Mucosa of stomach (tissue), 1 donor: ENCODE data around the gene RASSF7.

Experiments used
- H3K27me3 ChIP-seq: one replicate; pipeline ENCODE4 v1.7.0; 2013; ENCODE audit warnings: mild to moderate bottlenecking, low read length; ENCODE audit not compliant: control insufficient read depth, insufficient read depth
- H3K36me3 ChIP-seq: one replicate; pipeline ENCODE4 v1.7.0; 2013; ENCODE audit warnings: low read length; ENCODE audit not compliant: control insufficient read depth, insufficient read depth
- H3K4me1 ChIP-seq: one replicate; pipeline ENCODE4 v1.7.0; 2013; ENCODE audit warnings: mild to moderate bottlenecking, low read length; ENCODE audit not compliant: control insufficient read depth, insufficient read depth
- H3K4me3 ChIP-seq: one replicate; pipeline ENCODE4 v1.7.0; 2013; ENCODE audit warnings: low read length
- H3K9ac ChIP-seq: one replicate; pipeline ENCODE4 v1.7.0; 2013; ENCODE audit warnings: mild to moderate bottlenecking, low read length, moderate library complexity
- H3K9me3 ChIP-seq: one replicate; pipeline ENCODE4 v1.7.0; 2013; ENCODE audit warnings: mild to moderate bottlenecking, low read length, moderate library complexity; ENCODE audit not compliant: control insufficient read depth
- donor health status: Pancreatic carcinoma.

RASSF7 gene

DNA sequence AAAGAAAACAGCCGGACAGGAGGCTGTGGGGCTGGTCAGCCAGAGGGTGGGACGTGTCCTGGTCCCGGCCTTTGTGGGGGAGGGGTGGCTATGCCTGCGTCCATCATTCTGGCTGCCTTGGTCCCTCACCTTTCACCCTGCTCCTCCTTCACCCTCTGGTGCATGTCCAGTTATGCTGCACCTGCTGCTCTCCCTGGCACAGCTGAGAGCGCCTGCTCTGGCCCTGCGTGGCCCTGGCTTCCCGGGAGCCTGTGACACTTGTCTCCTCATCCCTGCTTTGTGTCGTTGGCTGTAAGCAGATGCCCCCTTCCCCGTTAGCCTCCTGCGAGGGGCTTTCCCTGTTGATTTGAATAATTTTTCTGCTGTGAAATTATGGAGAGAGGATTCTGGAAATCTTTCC lies 32.1 kb downstream of the RASSF7 start:
- no peaks in the 10 kb centered on the region for H3K9me3 ChIP-seq
- H3K9ac ChIP-seq = no peak overlapping the region
- no peak overlapping the region for H3K4me3 ChIP-seq
- no peaks in the 10 kb centered on the region for H3K27me3 ChIP-seq
- H3K4me1 ChIP-seq = no peaks in the 10 kb centered on the region
- H3K36me3 ChIP-seq = peaks cover 4% of the 10 kb centered on the region

DNA sequence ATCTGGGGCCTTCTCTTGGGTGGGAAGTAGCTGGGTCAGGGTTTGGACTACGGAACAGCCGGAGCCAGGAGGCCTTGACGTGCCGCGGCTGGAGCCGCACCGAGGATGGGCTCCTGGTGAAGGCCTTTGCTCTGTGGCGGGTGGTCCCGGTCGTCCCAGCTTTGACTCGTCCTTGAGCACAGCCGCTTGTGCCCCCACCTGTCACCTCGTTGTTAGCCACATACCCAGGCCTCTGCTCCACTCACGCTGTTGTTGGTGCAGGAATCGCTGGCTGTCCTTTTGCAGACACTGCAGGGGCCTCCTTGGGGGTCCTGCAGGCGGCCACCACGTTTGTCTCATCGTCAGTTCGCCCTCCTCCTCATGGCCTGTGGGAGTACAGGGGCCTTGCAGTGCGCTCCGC lies 32.6 kb downstream of the RASSF7 start:
- no peak overlapping the region for H3K9ac ChIP-seq
- H3K4me1 ChIP-seq = no peaks in the 10 kb centered on the region
- H3K4me3 ChIP-seq = no peak overlapping the region
- no peaks in the 10 kb centered on the region for H3K27me3 ChIP-seq
- H3K36me3 ChIP-seq = peaks cover 4% of the 10 kb centered on the region
- H3K9me3 ChIP-seq = no peaks in the 10 kb centered on the region

DNA sequence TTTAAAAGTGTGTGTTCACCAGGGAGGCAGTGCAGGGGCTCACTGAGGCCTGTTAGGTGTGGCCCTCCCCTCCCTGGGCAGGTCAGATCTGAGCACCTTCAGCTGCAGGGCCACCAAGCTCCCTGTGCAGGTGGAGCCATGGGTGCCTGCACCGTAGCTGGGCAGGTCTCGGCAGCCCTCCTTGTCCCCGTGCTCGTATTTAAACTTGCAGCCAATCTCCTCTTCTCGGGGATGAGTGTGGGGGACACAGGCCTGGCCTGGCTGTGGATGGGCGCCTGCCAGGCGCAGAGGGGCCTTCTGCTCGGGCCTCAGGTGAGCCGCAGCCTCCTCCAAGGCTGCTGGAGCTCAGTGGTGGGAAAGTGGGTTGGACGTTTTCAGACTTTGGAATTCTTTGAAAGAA lies 34.6 kb downstream of the RASSF7 start:
- no peaks in the 10 kb centered on the region for H3K4me1 ChIP-seq
- H3K9me3 ChIP-seq = no peaks in the 10 kb centered on the region
- H3K36me3 ChIP-seq = peaks cover 11% of the 10 kb centered on the region
- H3K9ac ChIP-seq = no peak overlapping the region
- H3K27me3 ChIP-seq = no peaks in the 10 kb centered on the region
- H3K4me3 ChIP-seq = no peak overlapping the region

DNA sequence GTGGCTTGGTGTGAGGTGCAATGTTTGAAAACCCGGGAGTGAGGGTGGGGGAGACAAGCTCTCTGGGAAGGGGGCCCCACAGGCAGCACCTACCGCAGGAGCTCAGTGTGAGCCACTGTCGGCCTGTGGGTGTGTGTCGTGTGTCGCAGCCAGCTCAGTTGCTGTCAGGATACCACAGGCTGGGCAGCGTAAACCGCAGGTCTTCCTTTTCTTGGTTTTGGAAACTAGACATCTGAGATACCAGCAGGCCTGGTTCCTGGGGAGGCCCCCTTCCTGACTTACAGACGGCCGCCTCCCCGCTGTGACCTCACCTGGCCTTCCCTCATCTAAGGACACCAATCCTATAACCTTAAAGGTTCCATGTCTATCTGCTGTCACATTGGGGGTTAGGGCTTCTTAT lies 35.6 kb downstream of the RASSF7 start:
- no peaks in the 10 kb centered on the region for H3K4me1 ChIP-seq
- no peak overlapping the region for H3K4me3 ChIP-seq
- H3K9me3 ChIP-seq = no peaks in the 10 kb centered on the region
- no peak overlapping the region for H3K9ac ChIP-seq
- no peaks in the 10 kb centered on the region for H3K27me3 ChIP-seq
- peaks cover 11% of the 10 kb centered on the region for H3K36me3 ChIP-seq

DNA sequence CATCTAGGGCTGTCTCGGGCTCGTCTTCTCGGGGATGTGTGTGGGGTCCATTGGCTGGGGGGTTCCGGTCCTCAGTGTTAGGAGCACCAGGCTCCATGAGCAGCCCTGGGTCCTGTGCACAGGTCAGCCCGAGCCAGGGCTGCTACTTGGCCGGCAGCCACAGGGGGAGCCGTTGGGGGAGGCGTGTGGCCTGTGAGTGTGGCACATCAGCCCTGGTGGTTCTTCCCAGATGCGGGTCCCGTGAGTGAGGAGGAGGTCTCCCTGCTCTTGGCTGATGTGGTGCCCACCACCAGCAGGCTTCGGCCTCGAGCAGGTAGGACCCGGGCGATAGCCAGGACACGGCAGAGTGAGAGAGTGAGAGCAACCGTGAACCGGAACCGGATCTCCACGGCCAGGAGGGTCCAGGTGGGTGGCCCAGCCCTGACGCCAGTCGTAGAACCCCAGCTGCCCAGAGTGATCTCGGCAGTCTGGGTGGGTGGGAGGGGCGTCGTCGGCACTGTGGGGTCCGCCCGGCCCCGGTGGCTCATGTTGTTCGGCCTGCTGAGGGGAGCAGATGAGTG lies 36.5 kb downstream of the RASSF7 start:
- H3K9me3 ChIP-seq = no peaks in the 10 kb centered on the region
- peaks cover 11% of the 10 kb centered on the region for H3K36me3 ChIP-seq

DNA sequence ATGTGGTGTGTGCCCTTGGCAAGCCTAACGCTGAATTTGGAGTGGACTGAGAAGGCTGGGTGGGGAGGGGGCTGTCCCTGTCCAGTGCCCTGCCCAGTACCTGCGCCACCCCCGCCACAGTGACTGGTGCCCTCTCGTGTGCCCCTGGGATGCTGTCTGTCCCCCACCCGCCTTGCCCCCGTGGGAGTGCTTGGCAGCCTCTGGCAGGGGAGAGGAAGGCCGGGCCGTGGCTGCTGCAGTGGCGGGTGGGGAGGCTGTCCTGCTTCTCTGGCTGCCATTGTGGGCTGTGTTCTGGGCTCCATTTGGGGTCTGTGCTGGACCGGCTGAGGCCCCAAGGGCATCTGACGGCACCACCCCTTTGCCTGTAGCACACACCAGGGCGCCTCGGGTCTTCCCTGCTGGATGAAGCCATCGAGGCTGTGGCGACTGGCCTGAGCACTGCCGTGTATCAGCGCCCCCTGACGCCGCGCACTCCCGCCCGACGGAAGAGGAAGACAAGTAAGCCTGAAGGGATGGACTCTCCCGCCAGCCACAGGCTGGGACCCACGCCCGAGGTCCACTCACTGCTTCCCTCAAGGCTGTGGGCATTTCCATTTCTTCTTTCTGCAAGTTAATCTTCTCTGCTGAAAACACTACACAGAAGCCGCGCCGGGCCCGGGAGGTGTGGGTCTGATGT lies 37.4 kb downstream of the RASSF7 start:
- Histone ChIP-seq H3K9ac (no peak overlapping the region), H3K9me3 (no peaks in the 10 kb centered on the region), H3K36me3 (peaks cover 11% of the 10 kb centered on the region)

More for the DNA sequence above, 36.5 kb downstream of the RASSF7 start:
- Histone ChIP-seq H3K4me1 (no peaks in the 10 kb centered on the region), H3K9ac (no peak overlapping the region), H3K4me3 (no peak overlapping the region), H3K27me3 (no peaks in the 10 kb centered on the region)

DNA sequence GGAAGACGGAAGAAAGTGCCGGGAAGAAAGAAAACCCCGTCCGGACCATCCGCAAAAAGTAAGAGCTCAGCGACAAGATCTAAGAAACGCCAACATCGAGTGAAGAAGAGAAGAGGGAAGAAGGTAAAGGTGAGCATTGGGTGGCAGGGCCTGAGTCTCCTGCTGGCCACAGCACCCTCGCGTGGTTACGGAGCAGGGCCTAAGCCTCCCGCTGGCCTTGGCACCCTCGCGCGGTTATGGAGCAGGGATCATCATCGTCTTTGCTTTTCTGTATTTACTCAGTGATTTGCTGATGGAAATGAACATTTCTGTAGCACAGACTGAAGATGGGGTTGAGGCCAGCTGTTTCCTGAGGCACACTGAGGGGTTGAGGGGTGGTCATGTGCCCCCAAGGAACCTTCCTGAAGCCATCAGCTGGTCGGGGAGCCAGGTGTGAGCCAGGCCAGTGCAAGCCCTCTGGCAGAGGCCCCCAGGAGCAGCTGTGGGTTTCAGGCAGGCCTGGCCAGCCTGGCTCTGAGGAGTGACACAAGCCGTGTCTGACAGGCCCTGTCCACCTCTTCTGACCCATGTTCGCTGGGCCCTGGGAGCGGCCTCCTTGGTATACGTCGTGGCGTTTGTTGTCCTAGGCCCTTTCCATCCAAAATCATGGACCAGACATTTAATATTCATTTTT lies 40.9 kb downstream of the RASSF7 start:
- peaks cover 18% of the 10 kb centered on the region for H3K36me3 ChIP-seq
- no peak overlapping the region for H3K4me3 ChIP-seq
- no peaks in the 10 kb centered on the region for H3K27me3 ChIP-seq
- H3K9me3 ChIP-seq = no peaks in the 10 kb centered on the region
- no peak overlapping the region for H3K9ac ChIP-seq
- H3K4me1 ChIP-seq = peaks cover 3% of the 10 kb centered on the region

More for the DNA sequence above, 37.4 kb downstream of the RASSF7 start:
- no peak overlapping the region for H3K4me3 ChIP-seq
- no peaks in the 10 kb centered on the region for H3K27me3 ChIP-seq
- no peaks in the 10 kb centered on the region for H3K4me1 ChIP-seq

DNA sequence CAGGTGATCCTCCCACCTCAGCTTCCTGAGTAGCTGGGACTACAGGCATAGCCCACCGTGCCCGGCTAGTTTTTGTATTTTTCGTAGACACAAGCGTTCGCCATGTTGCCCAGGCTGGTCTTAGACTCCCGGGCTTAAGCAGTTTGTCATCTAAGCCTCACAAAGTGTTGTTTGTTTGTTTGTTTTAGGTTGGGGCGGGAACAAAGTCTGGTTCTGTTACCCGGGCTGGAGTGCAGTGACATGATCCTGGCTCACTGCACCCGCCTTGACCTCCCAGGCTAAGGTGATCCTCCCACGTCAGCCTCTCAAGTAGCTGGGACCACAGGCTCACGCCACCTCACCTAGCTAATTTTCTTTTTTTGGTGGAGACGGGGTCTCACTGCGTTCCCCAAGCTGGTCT lies 42.4 kb downstream of the RASSF7 start:
- Histone ChIP-seq H3K27me3 (no peaks in the 10 kb centered on the region), H3K9ac (no peak overlapping the region), H3K4me3 (no peak overlapping the region), H3K4me1 (peaks cover 3% of the 10 kb centered on the region), H3K36me3 (peaks cover 14% of the 10 kb centered on the region), H3K9me3 (no peaks in the 10 kb centered on the region)

DNA sequence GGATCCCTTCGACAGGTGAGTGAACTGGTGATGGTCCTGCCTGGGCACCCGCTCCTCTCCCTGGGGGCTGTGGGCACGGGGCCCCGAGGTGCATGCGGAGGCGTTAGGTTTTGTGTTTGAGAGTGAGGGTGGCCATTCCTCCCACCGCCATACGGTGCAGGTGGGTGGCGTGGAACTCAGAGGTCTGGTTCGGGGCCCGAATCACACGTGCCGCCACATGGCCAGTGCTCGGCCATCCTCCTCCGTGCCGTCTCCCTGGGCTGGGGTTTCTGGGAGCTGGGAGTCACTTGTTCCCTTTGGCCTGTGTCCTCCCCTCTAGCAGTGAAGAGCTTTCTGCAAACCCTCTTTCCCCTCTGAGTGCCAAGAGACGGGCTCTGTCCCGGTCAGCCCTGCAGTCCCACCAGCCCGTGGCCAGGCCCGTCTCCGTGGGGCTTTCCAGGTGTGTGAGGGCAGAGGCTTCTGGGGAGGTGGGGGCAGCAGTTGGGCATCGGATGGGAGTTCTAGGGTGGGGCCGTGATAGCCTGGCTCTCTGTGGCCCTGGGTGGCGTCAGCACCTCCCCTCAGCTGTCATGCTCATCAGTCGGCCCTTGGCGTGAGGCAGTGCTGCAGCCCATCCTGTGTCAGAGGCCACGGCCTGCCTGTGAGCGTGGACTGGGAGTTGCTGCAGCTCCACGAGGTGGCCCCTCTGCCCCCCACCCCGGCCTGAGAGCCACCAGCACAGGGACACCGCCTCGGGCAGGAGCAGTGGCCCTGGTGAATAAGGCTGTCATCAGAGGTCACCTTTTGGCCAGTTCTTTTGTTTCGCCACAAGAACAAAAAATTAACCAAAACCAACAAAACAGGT lies 44.7 kb downstream of the RASSF7 start:
- no peak overlapping the region for H3K9ac ChIP-seq
- no peaks in the 10 kb centered on the region for H3K27me3 ChIP-seq
- H3K36me3 ChIP-seq = peaks cover 15% of the 10 kb centered on the region
- H3K4me3 ChIP-seq = no peak overlapping the region
- peaks cover 3% of the 10 kb centered on the region for H3K4me1 ChIP-seq
- no peaks in the 10 kb centered on the region for H3K9me3 ChIP-seq

DNA sequence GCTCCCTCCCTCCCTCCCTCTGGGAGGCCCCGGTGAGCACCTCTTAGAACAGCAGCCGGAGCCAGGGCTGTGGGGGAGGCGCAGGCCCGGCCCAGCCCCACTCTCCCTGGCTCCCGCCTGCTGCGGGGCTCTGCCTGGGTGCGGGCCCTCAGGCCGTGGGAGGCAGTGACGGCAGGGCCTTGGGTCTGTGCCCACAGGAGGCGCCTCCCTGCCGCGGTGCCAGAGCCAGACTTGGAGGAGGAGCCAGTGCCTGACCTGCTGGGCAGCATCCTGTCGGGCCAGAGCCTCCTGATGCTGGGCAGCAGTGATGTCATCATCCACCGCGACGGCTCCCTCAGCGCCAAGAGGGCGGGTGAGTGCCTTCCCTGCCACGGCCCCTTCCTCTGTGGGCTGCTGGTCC lies 45.5 kb downstream of the RASSF7 start:
- H3K36me3 ChIP-seq = peaks cover 20% of the 10 kb centered on the region
- no peak overlapping the region for H3K4me3 ChIP-seq
- H3K4me1 ChIP-seq = peaks cover 3% of the 10 kb centered on the region
- no peak overlapping the region for H3K9ac ChIP-seq
- H3K27me3 ChIP-seq = no peaks in the 10 kb centered on the region
- H3K9me3 ChIP-seq = no peaks in the 10 kb centered on the region

DNA sequence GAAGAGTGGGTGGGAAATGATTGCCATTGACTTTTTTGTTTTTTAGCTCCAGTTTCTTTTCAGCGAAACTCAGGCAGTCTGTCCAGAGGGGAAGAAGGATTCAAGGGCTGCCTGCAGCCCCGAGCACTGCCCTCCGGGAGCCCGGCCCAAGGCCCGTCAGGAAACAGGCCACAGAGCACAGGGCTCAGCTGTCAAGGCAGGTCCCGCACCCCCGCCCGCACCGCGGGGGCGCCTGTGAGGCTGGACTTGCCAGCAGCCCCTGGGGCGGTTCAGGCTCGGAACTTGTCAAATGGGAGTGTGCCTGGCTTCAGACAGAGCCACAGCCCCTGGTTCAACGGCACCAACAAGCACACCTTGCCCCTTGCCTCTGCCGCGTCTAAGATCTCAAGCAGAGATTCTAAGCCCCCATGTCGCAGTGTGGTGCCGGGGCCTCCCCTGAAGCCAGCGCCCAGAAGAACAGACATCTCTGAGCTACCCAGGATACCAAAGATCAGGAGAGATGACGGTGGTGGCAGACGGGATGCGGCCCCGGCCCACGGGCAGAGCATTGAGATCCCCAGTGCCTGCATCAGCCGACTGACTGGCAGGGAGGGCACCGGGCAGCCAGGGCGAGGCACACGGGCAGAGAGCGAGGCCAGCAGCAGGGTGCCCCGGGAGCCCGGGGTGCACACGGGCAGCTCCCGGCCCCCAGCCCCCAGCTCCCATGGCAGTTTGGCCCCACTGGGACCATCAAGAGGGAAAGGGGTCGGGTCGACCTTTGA lies 46.4 kb downstream of the RASSF7 start:
- no peaks in the 10 kb centered on the region for H3K9me3 ChIP-seq
- peaks cover 20% of the 10 kb centered on the region for H3K36me3 ChIP-seq
- H3K4me3 ChIP-seq = no peak overlapping the region
- H3K4me1 ChIP-seq = peaks cover 7% of the 10 kb centered on the region
- H3K9ac ChIP-seq = no peak overlapping the region
- H3K27me3 ChIP-seq = no peaks in the 10 kb centered on the region
